Vagina (tissue), 2 donors: Measurements from ENCODE around the gene TGFBR3. TPM values are rescaled to one million over a fixed set of nuclear protein-coding genes. Genes with fewer than 3 reads are reported as not detected.
A peak's percentile ranks its signal among the peaks of the same experiment; 100 is the strongest.

ENCODE experiments used
- DNase-seq, 2 donors: peaks; one replicate each; pipeline ENCODE4 v3.0.0-alpha.2; 2017; ENCODE audit errors: extremely low spot score in 2 of 2
- H3K27ac ChIP-seq: fragments of 200-600 bp; sonication (generic); one replicate; pipeline ENCODE4 v1.5.1; 2019
- H3K27me3 ChIP-seq: fragments of 200-600 bp; sonication (generic); one replicate; pipeline ENCODE4 v1.5.1; 2019
- H3K36me3 ChIP-seq, 2 donors: fragments of 200-600 bp; sonication (generic); one replicate each; pipeline ENCODE4 v1.5.1; 2017 to 2019
- H3K4me1 ChIP-seq: fragments of 200-600 bp; sonication (generic); one replicate; pipeline ENCODE4 v1.5.1; 2019
- H3K4me3 ChIP-seq, 2 donors: fragments of 200-600 bp; sonication (generic); 1 replicate in 1 of 2; 2 replicates in 1 of 2; pipeline ENCODE4 v1.5.1; 2016 to 2019
- H3K9me3 ChIP-seq: fragments of 200-600 bp; sonication (generic); one replicate; pipeline ENCODE4 v1.5.1; 2019
- CTCF ChIP-seq, 3 experiments: fragments of 450-650 bp in 2 of 3; fragments of 200-600 bp in 1 of 3; sonication (generic) in 1 of 3; IDR thresholded peaks; one replicate each; pipeline ENCODE4 v1.5.1; 2017 to 2019; ENCODE audit warnings: antibody characterized with exemption in 3 of 3, mild to moderate bottlenecking in 2 of 3, moderate library complexity in 2 of 3
- POLR2A ChIP-seq, 2 donors: fragments of 450-650 bp; IDR thresholded peaks; one replicate each; pipeline ENCODE4 v1.6.1; 2017; ENCODE audit warnings: antibody characterized with exemption in 2 of 2, mild to moderate bottlenecking in 2 of 2, moderate library complexity in 2 of 2
- POLR2AphosphoS5 ChIP-seq, 2 donors: sonication (generic); formaldehyde crosslinking; IDR thresholded peaks; one replicate each; pipeline ENCODE4 v1.9.0; 2017; ENCODE audit warnings: antibody characterized with exemption in 2 of 2, mild to moderate bottlenecking in 2 of 2, low read depth in 1 of 2; ENCODE audit not compliant: insufficient read depth in 1 of 2
- intact Hi-C: fragments of 100-400 bp; cut with DNase I; formaldehyde crosslinking; loops from one replicate; pipeline ENCODE4 v1.15.1; 2023
- total RNA-seq: library from RNA; depleted of rRNA; stranded (reverse); fragments of >200 nt; gene quantifications from one replicate; pipeline ENCODE4 v1.2.3, GENCODE V29; 2016

The TGFBR3 gene
- total RNA-seq, 1 donor from 2014 or later, result 221 TPM

GRCh38 chr1:91851130-91852010 is 34.6 kb downstream of the TGFBR3 start:
- Histone ChIP-seq H3K27ac (peak overlapping the region; percentile 75), H3K4me3 (peak overlapping the region; percentile 22 to 27), H3K27me3 (no peaks in the 10 kb centered on the region), H3K4me1 (peaks cover 58% of the 10 kb centered on the region), H3K9me3 (no peaks in the 10 kb centered on the region), H3K36me3 (no peaks in the 10 kb centered on the region)
- DNase-seq, result no peak
- intact Hi-C loops, result loop anchor here (5.0 kb wide), 1 partner anchor 36 kb away; the partner anchor contains the start of gene TGFBR3
- TF ChIP-seq POLR2AphosphoS5 (IDR thresholded peaks at IDR 0.05; ENCODE audit: insufficient read depth in 1 of 2, low read depth in 1 of 2) (peak; percentile 42 to 70), CTCF (IDR thresholded peaks at IDR 0.05) (no peak)

GRCh38 chr1:91850708-91851107 is 35.2 kb downstream of the TGFBR3 start:
- Histone ChIP-seq H3K9me3 (no peaks in the 10 kb centered on the region), H3K27ac (peak overlapping the region; percentile 75), H3K27me3 (no peaks in the 10 kb centered on the region), H3K4me1 (peaks cover 65% of the 10 kb centered on the region), H3K36me3 (no peaks in the 10 kb centered on the region), H3K4me3 (peak overlapping the region in 1 of 2 donors; percentile 22)
- TF ChIP-seq POLR2A (IDR thresholded peaks at IDR 0.05) (no peak), POLR2AphosphoS5 (IDR thresholded peaks at IDR 0.05; ENCODE audit: insufficient read depth in 1 of 2, low read depth in 1 of 2) (no peak), CTCF (IDR thresholded peaks at IDR 0.05) (no peak)
- DNase-seq, result no peak
- intact Hi-C loops, result loop anchor here (5.0 kb wide), 1 partner anchor 37 kb away; the partner anchor contains the start of gene TGFBR3

GRCh38 chr1:91847851-91848250 is 38.1 kb downstream of the TGFBR3 start:
- Histone ChIP-seq H3K36me3 (no peaks in the 10 kb centered on the region), H3K4me3 (no peak overlapping the region), H3K9me3 (no peaks in the 10 kb centered on the region), H3K4me1 (peaks cover 79% of the 10 kb centered on the region), H3K27me3 (no peaks in the 10 kb centered on the region), H3K27ac (peak overlapping the region; percentile 86)
- no peak for DNase-seq
- TF ChIP-seq POLR2AphosphoS5 (IDR thresholded peaks at IDR 0.05; ENCODE audit: insufficient read depth in 1 of 2, low read depth in 1 of 2) (no peak), POLR2A (IDR thresholded peaks at IDR 0.05) (no peak)
- intact Hi-C loops, result no loop called here

- Histone ChIP-seq H3K4me1 (peaks cover 80% of the 10 kb centered on the region), H3K27me3 (no peaks in the 10 kb centered on the region), H3K4me3 (no peak overlapping the region), H3K27ac (peak overlapping the region; percentile 86), H3K9me3 (no peaks in the 10 kb centered on the region), H3K36me3 (no peaks in the 10 kb centered on the region)
- no peak for TF ChIP-seq POLR2A (IDR thresholded peaks at IDR 0.05)
- TF ChIP-seq POLR2AphosphoS5 (IDR thresholded peaks at IDR 0.05; ENCODE audit: insufficient read depth in 1 of 2, low read depth in 1 of 2), result no peak
- no peak for TF ChIP-seq CTCF (IDR thresholded peaks at IDR 0.05)
- DNase-seq, result no peak
- intact Hi-C loops, result no loop called here
Measured at GRCh38 chr1:91846639-91847013, 39.3 kb downstream of the TGFBR3 start.

- TF ChIP-seq POLR2A (IDR thresholded peaks at IDR 0.05) (no peak), POLR2AphosphoS5 (IDR thresholded peaks at IDR 0.05; ENCODE audit: insufficient read depth in 1 of 2, low read depth in 1 of 2) (no peak), CTCF (IDR thresholded peaks at IDR 0.05) (no peak)
- H3K27ac ChIP-seq, result peak overlapping the region; percentile 86
- intact Hi-C loops, result no loop called here
- DNase-seq, result no peak
- no peaks in the 10 kb centered on the region for H3K27me3 ChIP-seq
- peaks cover 80% of the 10 kb centered on the region for H3K4me1 ChIP-seq
- H3K4me3 ChIP-seq, result no peak overlapping the region
- no peaks in the 10 kb centered on the region for H3K36me3 ChIP-seq
- no peaks in the 10 kb centered on the region for H3K9me3 ChIP-seq
Measured at GRCh38 chr1:91846007-91846638, 39.8 kb downstream of the TGFBR3 start.
